PC-9 (cell line): Measurements from ENCODE around the gene ZNF143. TPM values are rescaled to one million over a fixed set of nuclear protein-coding genes. Genes with fewer than 3 reads are reported as not detected.
"Not testable (repeated sequence)": the region's sequence is repeated elsewhere in the genome, so short reads cannot be mapped to it uniquely, and the experiment has no call there.

Source experiments
- BruUV-seq: library from RNA; stranded (reverse); fragments of 400-500 nt; replicated peaks from 2 replicates; lab custom pipeline; 2021; lab: Mats Ljungman, UMichigan
- CTCF ChIA-PET: fragments of 300-600 bp; sonication (Branson Sonifier 250); formaldehyde crosslinking; loops from one replicate; lab custom pipeline; 2022; ENCODE audit warnings: antibody characterized with exemption; lab: Charles Lee
- POLR2A ChIA-PET: fragments of 300-600 bp; sonication (Branson Sonifier 250); formaldehyde crosslinking; loops from one replicate; lab custom pipeline; 2022; ENCODE audit warnings: antibody characterized with exemption; ENCODE audit not compliant: unreplicated experiment; lab: Charles Lee
- DNase-seq, 2 experiments: peaks; one replicate each; pipeline versions ENCODE4 v3.0.0 to v3.0.0-alpha.2; 2015 to 2022; ENCODE audit warnings: mixed read lengths in 1 of 2
- H2AFZ ChIP-seq: fragments of 200-600 bp; sonication (generic); 2 replicates; pipeline ENCODE4 v1.8.1; 2017; ENCODE audit warnings: antibody characterized with exemption
- H3F3A ChIP-seq: fragments of 200-600 bp; sonication (generic); 2 replicates; pipeline ENCODE4 v1.8.1; 2017; ENCODE audit warnings: antibody characterized with exemption, mild to moderate bottlenecking, low read depth; ENCODE audit not compliant: insufficient read depth
- H3K27ac ChIP-seq: fragments of 200-600 bp; sonication (generic); 2 replicates; pipeline ENCODE4 v1.6.1; 2016; ENCODE audit warnings: mixed run types
- H3K27me3 ChIP-seq: fragments of 200-600 bp; sonication (generic); 2 replicates; pipeline ENCODE4 v1.6.1; 2016; ENCODE audit warnings: low read depth, mixed run types; ENCODE audit not compliant: insufficient read depth
- H3K36me3 ChIP-seq: fragments of 200-600 bp; sonication (generic); 2 replicates; pipeline ENCODE4 v1.6.1; 2016; ENCODE audit warnings: low read depth, mixed run types
- H3K4me1 ChIP-seq: fragments of 200-600 bp; sonication (generic); replicated peaks from 2 replicates; pipeline ENCODE4 v1.6.1; 2016; ENCODE audit warnings: mixed run types; ENCODE audit not compliant: insufficient read depth
- H3K4me2 ChIP-seq: fragments of 200-600 bp; sonication (generic); 2 replicates; pipeline ENCODE4 v1.6.1; 2017; ENCODE audit warnings: mixed run types
- H3K4me3 ChIP-seq: fragments of 200-600 bp; sonication (generic); 2 replicates; pipeline ENCODE4 v1.6.1; 2016; ENCODE audit warnings: mixed run types
- H3K79me2 ChIP-seq: fragments of 200-600 bp; sonication (generic); 2 replicates; pipeline ENCODE4 v1.6.1; 2017; ENCODE audit warnings: low read depth, mixed run types
- H3K9me2 ChIP-seq: fragments of 200-600 bp; sonication (generic); 2 replicates; pipeline ENCODE4 v1.8.1; 2017; ENCODE audit warnings: mild to moderate bottlenecking; ENCODE audit not compliant: insufficient read depth
- H3K9me3 ChIP-seq: fragments of 200-600 bp; sonication (generic); 2 replicates; pipeline ENCODE4 v1.8.1; 2016; ENCODE audit warnings: low read depth; ENCODE audit not compliant: insufficient read depth
- H4K20me1 ChIP-seq: fragments of 200-600 bp; sonication (generic); 2 replicates; pipeline ENCODE4 v1.8.1; 2017; ENCODE audit not compliant: insufficient read depth
- CTCF ChIP-seq: fragments of 200-600 bp; sonication (generic); conservative IDR thresholded peaks from 2 replicates; pipeline ENCODE4 v1.6.1; 2017; ENCODE audit warnings: mixed run types, antibody characterized with exemption, mild to moderate bottlenecking, moderate library complexity
- EZH2 ChIP-seq: fragments of 200-600 bp; sonication (generic); IDR thresholded peaks from 2 replicates; pipeline ENCODE4 v1.8.0; 2017; ENCODE audit warnings: antibody characterized with exemption, low read depth
- intact Hi-C: fragments of 100-400 bp; cut with micrococcal nuclease; formaldehyde crosslinking; loops from one replicate; pipeline ENCODE4 v1.10.0; 2022; ENCODE audit not compliant: unreplicated experiment
- total RNA-seq: library from RNA; stranded (reverse); gene quantifications from 2 replicates; pipeline ENCODE4 v1.2.3, GENCODE V29; 2021

Gene ZNF143
- total RNA-seq, 1 experiment from 2014 or later: 16.5 TPM

GRCh38 chr11:9512370-9513019 lies 51.7 kb downstream of the ZNF143 start:
- no peak overlapping the region for H2AFZ ChIP-seq
- no peaks in the 10 kb centered on the region for H3F3A ChIP-seq
- no peak overlapping the region for H3K4me2 ChIP-seq
- POLR2A ChIA-PET: no interaction called here
- no peaks in the 10 kb centered on the region for H3K9me3 ChIP-seq
- H3K4me1 ChIP-seq: no peaks in the 10 kb centered on the region
- H3K79me2 ChIP-seq: no peaks in the 10 kb centered on the region
- no peaks in the 10 kb centered on the region for H3K27me3 ChIP-seq
- H3K9me2 ChIP-seq: no peaks in the 10 kb centered on the region
- no TSS peak for BruUV-seq
- H3K27ac ChIP-seq: no peak overlapping the region
- H4K20me1 ChIP-seq: no peaks in the 10 kb centered on the region
- no peak for DNase-seq
- TF ChIP-seq CTCF (no peak), EZH2 (no peak)
- no peaks in the 10 kb centered on the region for H3K36me3 ChIP-seq
- H3K4me3 ChIP-seq: no peak overlapping the region
- intact Hi-C loops: no loop called here
- CTCF ChIA-PET: no interaction called here

GRCh38 chr11:9514576-9514975 lies 53.8 kb downstream of the ZNF143 start:
- CTCF ChIA-PET, BruUV-seq, POLR2A ChIA-PET: not testable (repeated sequence)

GRCh38 chr11:9516113-9516512 lies 55.3 kb downstream of the ZNF143 start:
- Histone ChIP-seq H2AFZ (no peak overlapping the region), H3K4me2 (no peak overlapping the region), H3K36me3 (no peaks in the 10 kb centered on the region), H3K4me1 (no peaks in the 10 kb centered on the region), H3F3A (no peaks in the 10 kb centered on the region), H3K9me2 (no peaks in the 10 kb centered on the region), H3K4me3 (no peak overlapping the region), H4K20me1 (no peaks in the 10 kb centered on the region), H3K27me3 (no peaks in the 10 kb centered on the region), H3K27ac (no peak overlapping the region), H3K9me3 (no peaks in the 10 kb centered on the region), H3K79me2 (no peaks in the 10 kb centered on the region)
- POLR2A ChIA-PET: no interaction called here
- BruUV-seq: no TSS peak
- peak in 1 of 2 experiments; percentile 37 for DNase-seq
- intact Hi-C loops: no loop called here
- no peak for TF ChIP-seq EZH2
- no peak for TF ChIP-seq CTCF
- CTCF ChIA-PET: no interaction called here

More at GRCh38 chr11:9514576-9514975, 53.8 kb downstream of the ZNF143 start:
- H3K9me3 ChIP-seq, H2AFZ ChIP-seq, H4K20me1 ChIP-seq, H3K9me2 ChIP-seq, H3K36me3 ChIP-seq, H3F3A ChIP-seq, H3K27me3 ChIP-seq, H3K4me1 ChIP-seq, H3K4me3 ChIP-seq, H3K79me2 ChIP-seq, DNase-seq, intact Hi-C loops, H3K4me2 ChIP-seq, H3K27ac ChIP-seq: not testable (repeated sequence)

GRCh38 chr11:9518835-9519410 lies 58.1 kb downstream of the ZNF143 start:
- Histone ChIP-seq H2AFZ (no peak overlapping the region), H3K4me3 (no peak overlapping the region), H3K4me1 (no peaks in the 10 kb centered on the region), H3K79me2 (no peaks in the 10 kb centered on the region), H3K27me3 (no peaks in the 10 kb centered on the region), H3K4me2 (no peak overlapping the region), H4K20me1 (no peaks in the 10 kb centered on the region), H3K27ac (no peak overlapping the region), H3K9me2 (no peaks in the 10 kb centered on the region), H3K36me3 (no peaks in the 10 kb centered on the region), H3F3A (no peaks in the 10 kb centered on the region), H3K9me3 (no peaks in the 10 kb centered on the region)
- ChIA-PET CTCF (no interaction called here), POLR2A (no interaction called here)
- DNase-seq: no peak
- no TSS peak for BruUV-seq
- intact Hi-C loops: no loop called here
- no peak for TF ChIP-seq CTCF
- TF ChIP-seq EZH2: no peak
